Measurements from ENCODE around the gene AK4. TPM values are rescaled to one million over a fixed set of nuclear protein-coding genes. Genes with fewer than 3 reads are reported as not detected.

The AK4 gene
- total and polyA plus RNA-seq, 2 experiments from 2014 or later = 61.5 to 76.1 TPM

DNA sequence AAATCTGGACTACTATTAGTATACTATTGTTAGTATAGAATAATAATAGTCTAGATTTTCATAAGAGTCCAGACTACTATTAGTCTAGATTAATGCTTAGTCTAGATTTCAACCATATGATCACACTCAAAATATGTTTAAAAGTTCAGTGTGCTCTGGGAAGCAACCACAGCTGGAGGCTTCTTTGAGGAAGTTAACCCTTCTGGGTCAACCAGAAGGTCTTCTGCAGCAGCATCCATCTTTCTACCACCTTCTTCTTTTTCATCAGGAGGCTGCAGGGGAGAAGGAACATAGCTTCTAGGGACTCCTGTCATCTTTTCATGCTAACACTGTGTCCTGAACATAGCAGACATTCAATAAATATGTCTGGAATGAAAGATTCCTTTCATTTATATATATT is 110.1 kb downstream of the AK4 start:
- Histone ChIP-seq H3K4me3 (no peak overlapping the region), H3K4me2 (no peak overlapping the region), H3K4me1 (ENCODE audit: insufficient read depth) (no peaks in the 10 kb centered on the region), H3K27ac (no peak overlapping the region), H3K9me3 (ENCODE audit: low read depth) (no peaks in the 10 kb centered on the region), H3K27me3 (peaks cover 2% of the 10 kb centered on the region), H4K20me1 (ENCODE audit: insufficient read depth, poor library complexity, severe bottlenecking) (no peaks in the 10 kb centered on the region), H2AFZ (no peak overlapping the region), H3K79me2 (peaks cover 13% of the 10 kb centered on the region), H3K9me2 (replicated peaks; ENCODE audit: insufficient read depth) (no peaks in the 10 kb centered on the region), H3K36me3 (replicated peaks; ENCODE audit: insufficient read depth, low read depth) (no peaks in the 10 kb centered on the region)
- DNase-seq (ENCODE audit: low spot score) = no peak
- TF ChIP-seq EZH2phosphoT487 (IDR thresholded peaks at IDR 0.05; ENCODE audit: low read depth, severe bottlenecking, unreplicated experiment) = no peak
- TF ChIP-seq EZH2 (IDR thresholded peaks at IDR 0.05; ENCODE audit: borderline replicate concordance) = no peak
- TF ChIP-seq, protein P1, sequence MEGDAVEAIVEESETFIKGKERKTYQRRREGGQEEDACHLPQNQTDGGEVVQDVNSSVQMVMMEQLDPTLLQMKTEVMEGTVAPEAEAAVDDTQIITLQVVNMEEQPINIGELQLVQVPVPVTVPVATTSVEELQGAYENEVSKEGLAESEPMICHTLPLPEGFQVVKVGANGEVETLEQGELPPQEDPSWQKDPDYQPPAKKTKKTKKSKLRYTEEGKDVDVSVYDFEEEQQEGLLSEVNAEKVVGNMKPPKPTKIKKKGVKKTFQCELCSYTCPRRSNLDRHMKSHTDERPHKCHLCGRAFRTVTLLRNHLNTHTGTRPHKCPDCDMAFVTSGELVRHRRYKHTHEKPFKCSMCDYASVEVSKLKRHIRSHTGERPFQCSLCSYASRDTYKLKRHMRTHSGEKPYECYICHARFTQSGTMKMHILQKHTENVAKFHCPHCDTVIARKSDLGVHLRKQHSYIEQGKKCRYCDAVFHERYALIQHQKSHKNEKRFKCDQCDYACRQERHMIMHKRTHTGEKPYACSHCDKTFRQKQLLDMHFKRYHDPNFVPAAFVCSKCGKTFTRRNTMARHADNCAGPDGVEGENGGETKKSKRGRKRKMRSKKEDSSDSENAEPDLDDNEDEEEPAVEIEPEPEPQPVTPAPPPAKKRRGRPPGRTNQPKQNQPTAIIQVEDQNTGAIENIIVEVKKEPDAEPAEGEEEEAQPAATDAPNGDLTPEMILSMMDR (IDR thresholded peaks at IDR 0.05; ENCODE audit: poor library complexity) = no peak

DNA sequence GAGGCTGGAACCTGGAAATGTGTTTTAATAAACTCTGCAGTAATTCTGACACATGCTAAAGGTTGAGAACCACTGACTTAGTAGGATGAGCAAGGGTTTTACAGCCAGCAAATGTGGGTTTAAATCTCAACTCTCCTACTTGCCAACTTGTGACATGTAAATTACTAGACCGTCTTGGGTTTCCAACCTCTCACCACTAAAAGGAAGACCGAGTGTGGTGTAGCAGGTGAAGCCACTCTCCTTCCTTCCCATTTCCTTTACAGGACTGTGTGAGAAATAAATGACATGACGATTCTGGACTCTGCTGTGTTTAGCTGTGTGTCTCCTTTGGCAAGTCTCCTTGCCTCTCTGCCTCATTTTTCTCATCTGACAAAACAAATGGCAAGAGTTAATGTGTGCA is 111.8 kb downstream of the AK4 start:
- WGBS (ENCODE audit: low lambda C conversion rate, missing lambda C conversion rate) = 77% methylated on average over 3 of the region's 3 CpGs
- no peak overlapping the region for H3K4me3 ChIP-seq
- H3K9me3 ChIP-seq (ENCODE audit: low read depth) = no peaks in the 10 kb centered on the region
- H3K79me2 ChIP-seq = peaks cover 13% of the 10 kb centered on the region
- peaks cover 2% of the 10 kb centered on the region for H3K27me3 ChIP-seq
- no peak overlapping the region for H3K27ac ChIP-seq
- no peaks in the 10 kb centered on the region for H4K20me1 ChIP-seq (ENCODE audit: insufficient read depth, poor library complexity, severe bottlenecking)
- H3K9me2 ChIP-seq (replicated peaks; ENCODE audit: insufficient read depth) = no peaks in the 10 kb centered on the region
- no peak overlapping the region for H2AFZ ChIP-seq
- H3K36me3 ChIP-seq (replicated peaks; ENCODE audit: insufficient read depth, low read depth) = no peaks in the 10 kb centered on the region
- no peak overlapping the region for H3K4me2 ChIP-seq
- TF ChIP-seq EZH2 (IDR thresholded peaks at IDR 0.05; ENCODE audit: borderline replicate concordance) (no peak), EZH2phosphoT487 (IDR thresholded peaks at IDR 0.05; ENCODE audit: low read depth, severe bottlenecking, unreplicated experiment) (no peak)
- TF ChIP-seq, protein P1 (IDR thresholded peaks at IDR 0.05; ENCODE audit: poor library complexity) = no peak
- H3K4me1 ChIP-seq (ENCODE audit: insufficient read depth) = peaks cover 1% of the 10 kb centered on the region
- DNase-seq (ENCODE audit: low spot score) = no peak

DNA sequence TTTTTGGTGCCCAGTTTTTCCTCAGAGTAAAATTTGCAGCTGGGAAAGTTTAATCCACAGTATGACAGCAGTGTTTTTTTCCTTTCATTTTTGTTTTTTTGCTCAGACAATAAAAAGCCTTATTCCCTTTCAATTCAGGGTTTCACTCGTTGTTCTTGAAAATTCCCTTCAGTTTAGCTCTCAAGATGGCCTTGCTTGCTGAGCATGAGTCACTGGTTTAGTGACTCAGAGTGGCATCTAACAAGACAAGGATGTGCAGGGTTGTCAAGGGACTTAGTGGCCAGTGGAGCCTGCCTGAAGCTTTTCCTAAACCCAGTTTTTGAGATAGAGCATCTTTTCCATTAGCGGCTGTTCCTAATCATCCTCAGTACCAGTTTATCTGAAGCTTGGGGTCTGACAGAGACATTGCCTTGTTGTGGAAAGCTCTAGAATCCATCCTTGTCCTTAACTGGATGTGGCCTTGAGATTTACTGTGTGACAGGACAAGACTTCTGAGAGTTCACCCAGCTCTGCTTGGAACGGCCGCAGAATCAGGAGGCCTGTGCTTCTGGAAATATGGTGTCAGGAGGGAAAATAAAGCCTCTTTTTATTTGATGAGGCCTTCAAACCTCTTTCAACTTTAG is 113.0 kb downstream of the AK4 start:
- Histone ChIP-seq H3K4me3 (no peak overlapping the region), H3K79me2 (peaks cover 9% of the 10 kb centered on the region), H3K4me2 (no peak overlapping the region), H4K20me1 (ENCODE audit: insufficient read depth, poor library complexity, severe bottlenecking) (no peaks in the 10 kb centered on the region), H3K9me2 (replicated peaks; ENCODE audit: insufficient read depth) (no peaks in the 10 kb centered on the region), H3K4me1 (ENCODE audit: insufficient read depth) (peaks cover 8% of the 10 kb centered on the region), H3K36me3 (replicated peaks; ENCODE audit: insufficient read depth, low read depth) (no peaks in the 10 kb centered on the region), H3K9me3 (ENCODE audit: low read depth) (no peaks in the 10 kb centered on the region), H3K27me3 (no peaks in the 10 kb centered on the region), H2AFZ (no peak overlapping the region), H3K27ac (no peak overlapping the region)
- peak; percentile 56 for DNase-seq (ENCODE audit: low spot score)
- WGBS (ENCODE audit: low lambda C conversion rate, missing lambda C conversion rate) = 59% methylated on average over 4 of the region's 4 CpGs
- TF ChIP-seq EZH2 (IDR thresholded peaks at IDR 0.05; ENCODE audit: borderline replicate concordance) (no peak), EZH2phosphoT487 (IDR thresholded peaks at IDR 0.05; ENCODE audit: low read depth, severe bottlenecking, unreplicated experiment) (no peak)
- TF ChIP-seq, protein P1 (IDR thresholded peaks at IDR 0.05; ENCODE audit: poor library complexity) = no peak
